WTC11 (cell line): ENCODE measurements around the gene OR8B12.

Experiments
- ATF6 ChIP-seq: sonication (generic); formaldehyde crosslinking; IDR thresholded peaks from 2 replicates; pipeline ENCODE4 v1.8.1; 2023; ENCODE audit warnings: mild to moderate bottlenecking, missing genetic modification reagents
- CTCF ChIP-seq: fragments of 200-600 bp; IDR thresholded peaks from 2 replicates; pipeline ENCODE4 v1.8.0; 2022; ENCODE audit warnings: antibody characterized with exemption
- MAX ChIP-seq: sonication (generic); formaldehyde crosslinking; IDR thresholded peaks from 2 replicates; pipeline ENCODE4 v1.8.0; 2022; ENCODE audit warnings: mild to moderate bottlenecking, missing genetic modification reagents

- TF ChIP-seq CTCF (no peak), ATF6 (CRISPR knock-in tag) (no peak), MAX (CRISPR knock-in tag) (no peak)
These were observed 35.3 kb upstream of the OR8B12 start for GRCh38 chr11:124578761-124579160.
